Smooth muscle cell of the coronary artery (primary cell): ENCODE results near the gene TEX54. TPM values are rescaled to one million over a fixed set of nuclear protein-coding genes. Genes with fewer than 3 reads are reported as not detected.

ENCODE experiments used
- total RNA-seq: library from RNA; depleted of rRNA; stranded (reverse); fragments of >200 nt; gene quantifications from 2 replicates; pipeline ENCODE4 v1.2.3, GENCODE V29; 2014; ENCODE audit warnings: low replicate concordance

Gene TEX54
- total RNA-seq, result not detected in 2 replicates

DNA sequence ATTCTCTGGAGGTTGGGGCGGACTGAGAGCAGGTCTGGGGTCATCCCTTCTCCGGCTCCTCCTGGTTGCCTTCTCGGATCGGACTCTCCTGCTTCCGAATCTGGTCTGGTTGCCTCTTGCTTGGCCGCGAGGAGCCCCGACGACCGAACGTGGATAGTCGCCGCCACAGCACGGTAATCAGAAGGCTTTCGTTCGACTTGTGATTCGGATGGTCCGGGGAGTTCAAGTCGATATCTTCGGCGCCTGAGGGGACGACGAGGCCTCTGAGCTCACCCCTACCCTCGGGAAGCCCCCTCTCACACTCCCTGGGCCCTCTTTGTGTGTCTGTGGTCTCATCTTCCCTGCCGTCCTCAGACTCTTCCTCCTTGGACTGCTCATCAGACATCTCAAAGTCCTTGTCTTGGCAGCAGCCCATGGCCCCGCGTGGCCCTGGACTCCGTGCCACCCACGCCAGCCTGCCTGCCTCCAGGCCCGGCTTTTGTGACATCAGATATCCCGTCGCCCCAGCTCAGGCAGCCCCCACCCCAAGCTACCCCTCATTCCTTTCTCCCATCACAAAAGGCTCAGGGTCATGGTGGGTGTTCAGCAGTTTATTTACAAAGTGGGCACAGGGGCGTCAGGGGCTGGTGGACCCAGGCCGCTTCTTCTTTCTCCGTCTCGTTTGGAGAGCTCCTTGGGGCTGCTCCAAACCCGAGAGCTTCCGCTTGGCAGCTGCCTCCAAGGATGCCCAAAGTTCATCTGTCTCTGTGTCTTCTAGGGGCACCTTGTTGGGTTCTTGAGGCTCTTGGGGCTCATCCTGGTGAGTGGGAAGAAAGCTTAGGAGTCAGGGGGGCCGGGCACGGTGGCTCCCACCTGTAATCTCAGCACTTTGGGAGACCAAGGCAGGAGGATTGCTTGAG is at the start of gene TEX54:
Gene TEX54 (minus strand): TSS at position 506 of the 899 bp plus-strand sequence.

DNA sequence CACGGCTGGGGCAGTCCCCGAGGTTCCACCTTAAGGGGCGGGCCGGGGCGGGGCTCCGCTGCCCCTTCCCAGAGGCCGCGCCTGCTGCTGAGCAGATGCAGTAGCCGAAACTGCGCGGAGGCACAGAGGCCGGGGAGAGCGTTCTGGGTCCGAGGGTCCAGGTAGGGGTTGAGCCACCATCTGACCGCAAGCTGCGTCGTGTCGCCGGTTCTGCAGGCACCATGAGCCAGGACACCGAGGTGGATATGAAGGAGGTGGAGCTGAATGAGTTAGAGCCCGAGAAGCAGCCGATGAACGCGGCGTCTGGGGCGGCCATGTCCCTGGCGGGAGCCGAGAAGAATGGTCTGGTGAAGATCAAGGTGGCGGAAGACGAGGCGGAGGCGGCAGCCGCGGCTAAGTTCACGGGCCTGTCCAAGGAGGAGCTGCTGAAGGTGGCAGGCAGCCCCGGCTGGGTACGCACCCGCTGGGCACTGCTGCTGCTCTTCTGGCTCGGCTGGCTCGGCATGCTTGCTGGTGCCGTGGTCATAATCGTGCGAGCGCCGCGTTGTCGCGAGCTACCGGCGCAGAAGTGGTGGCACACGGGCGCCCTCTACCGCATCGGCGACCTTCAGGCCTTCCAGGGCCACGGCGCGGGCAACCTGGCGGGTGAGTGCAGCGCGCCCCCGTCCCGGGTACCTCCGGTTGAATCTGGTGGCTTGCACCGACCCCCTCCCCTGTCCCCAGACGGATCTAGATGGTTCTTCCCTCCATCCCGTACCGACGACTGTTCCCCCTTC is 48.4 kb upstream of the TEX54 start, which contains the start of gene SLC3A2:
Gene SLC3A2 (plus strand): TSS at position 94 of the 776 bp plus-strand sequence. CDS start 128 bp downstream, at position 222.

GRCh38 chr11:62839050-62839945 is 6.7 kb upstream of the TEX54 start, which contains the start of gene WDR74:
WDR74 (minus strand) TSS chr11:62839590; CDS start chr11:62839570, 20 bp downstream.

DNA sequence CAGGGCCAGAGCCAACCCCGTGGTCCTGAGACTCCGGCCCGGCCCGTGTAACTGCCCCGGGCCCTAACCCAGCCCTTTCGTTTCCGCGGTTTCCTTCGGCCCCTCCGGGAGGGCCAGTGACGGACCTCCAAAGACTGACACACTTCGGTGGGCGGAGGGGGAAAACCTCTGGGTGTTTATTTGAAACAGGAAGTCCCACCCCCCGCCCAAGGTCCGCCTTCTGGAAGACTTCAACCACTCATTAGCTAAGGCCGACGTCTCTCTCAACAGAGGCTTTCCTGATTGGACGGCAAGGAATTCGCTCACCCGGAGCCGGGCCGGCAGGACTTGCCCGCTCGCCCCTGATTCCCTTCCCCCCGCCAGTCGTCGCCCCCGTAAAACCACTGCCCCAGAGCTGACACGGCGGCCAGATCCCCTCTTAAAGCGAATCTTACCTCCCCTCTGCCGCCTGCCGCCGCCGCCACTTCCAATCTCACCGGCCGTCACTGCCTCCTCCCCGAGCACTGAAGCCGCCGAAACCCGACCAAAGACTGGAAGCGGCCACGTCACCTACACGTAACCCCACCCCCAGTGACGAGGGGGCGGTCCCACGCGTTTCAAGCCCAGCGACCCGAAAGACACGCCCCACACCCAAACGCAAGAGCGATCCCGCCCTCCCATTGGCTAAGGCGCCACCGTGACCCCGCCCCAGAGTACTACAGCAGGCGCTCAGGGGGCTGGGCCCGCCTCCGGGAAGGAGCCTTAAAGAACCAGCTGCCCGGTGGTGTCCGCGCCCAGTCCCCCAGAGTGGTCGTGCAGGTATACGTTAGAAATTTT is 913 bp downstream of the TEX54 start, which contains the start of gene STX5:
Gene STX5 (minus strand): TSS at position 532 of the 816 bp plus-strand sequence. CDS start 808 bp downstream, outside the sequence.

DNA sequence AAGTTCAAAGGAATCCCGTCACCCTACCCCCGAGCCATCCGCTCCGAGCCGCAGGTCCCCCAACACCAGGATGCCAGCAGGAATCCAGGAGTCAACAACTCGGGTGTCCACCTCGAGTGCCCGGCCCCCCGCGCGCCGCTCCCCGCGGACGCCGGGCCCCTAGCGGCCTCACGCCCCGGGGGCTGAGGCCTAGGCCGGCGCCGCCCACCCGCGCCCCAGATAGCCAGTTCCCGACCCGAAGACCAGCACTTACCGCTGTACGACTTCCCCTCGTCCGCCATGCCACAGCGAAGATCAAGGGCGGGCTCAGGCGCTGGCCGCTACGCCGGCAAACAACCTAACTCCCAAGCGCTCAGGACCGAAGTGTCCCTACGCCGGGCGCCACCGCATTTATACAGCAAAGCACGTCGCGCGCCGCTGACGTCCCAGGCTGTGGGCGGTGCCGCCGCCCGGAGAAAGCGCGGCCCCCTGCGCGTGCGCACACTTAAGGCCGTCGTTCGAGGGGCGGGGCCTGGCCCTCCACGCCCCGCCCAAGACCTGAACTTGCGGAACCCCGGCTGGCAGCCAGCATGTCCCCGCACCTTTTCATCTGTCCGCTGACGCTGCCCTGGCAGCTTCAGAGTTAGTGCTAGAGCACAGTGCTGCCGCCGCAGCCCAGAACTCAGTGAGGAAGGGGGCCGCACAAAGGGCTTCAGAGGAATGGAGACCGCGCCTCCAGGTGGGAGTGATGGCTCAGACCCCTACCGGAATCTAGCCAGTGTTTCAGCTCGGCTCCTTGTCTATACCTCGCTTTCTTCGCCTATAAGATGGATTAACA is 27.4 kb downstream of the TEX54 start, which contains the start of gene NXF1:
Gene NXF1 (minus strand): TSS at position 365 of the 817 bp plus-strand sequence. CDS start 84 bp downstream, at position 281.

DNA sequence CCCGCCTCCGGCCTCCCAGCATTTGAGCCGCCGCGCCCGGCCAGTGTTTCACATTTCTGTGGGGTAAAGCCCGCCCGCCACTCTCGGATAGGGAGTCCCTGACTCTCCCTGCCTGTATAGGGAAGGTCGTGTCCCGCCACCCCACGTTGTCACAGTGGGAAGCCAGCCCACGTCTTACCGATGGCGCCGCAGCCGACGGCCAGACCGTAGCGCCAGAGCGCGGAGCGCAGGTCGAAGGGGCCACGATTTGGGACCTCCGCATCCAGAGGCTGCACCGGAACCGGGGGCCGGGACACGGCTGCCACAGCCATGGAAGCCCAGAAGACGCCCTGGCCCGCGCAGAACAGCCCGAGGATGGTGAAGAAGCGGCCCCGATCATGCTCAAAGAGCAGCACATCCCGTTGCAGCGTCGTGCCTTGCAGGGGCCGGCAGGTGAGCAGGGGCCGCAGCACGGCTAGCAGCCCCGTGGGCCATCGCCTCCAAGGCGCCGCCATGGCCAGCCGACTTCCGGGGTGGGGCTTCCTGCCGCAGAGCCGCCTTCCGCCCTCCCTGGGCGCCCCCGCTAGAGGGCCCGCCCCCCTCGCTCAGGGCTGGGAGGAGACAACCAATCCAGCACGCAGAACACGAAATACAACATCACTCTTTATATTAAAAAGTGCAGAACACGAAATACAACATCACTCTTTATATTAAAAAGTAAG is 41.0 kb downstream of the TEX54 start, which contains the start of gene TMEM223:
Gene TMEM223 (minus strand): TSS at position 506 of the 701 bp plus-strand sequence. CDS start 12 bp downstream, at position 494.

GRCh38 chr11:62787005-62787759 is 45.5 kb downstream of the TEX54 start, which contains the start of gene TMEM179B:
TMEM179B (plus strand) TSS chr11:62787402; CDS start chr11:62787432, 30 bp downstream.

Other genes with a start within 250 kb of the TEX54 start
- 5.4 and 6.5 TPM in 2 replicates for gene TUT1, start 241.3 kb downstream of the TEX54 start, total RNA-seq
- 79.0 and 124 TPM in 2 replicates for gene MTA2, start 231.0 kb downstream of the TEX54 start, total RNA-seq
- gene EML3, start 220.1 kb downstream of the TEX54 start, total RNA-seq, result 10.3 and 20.2 TPM in 2 replicates
- 6.7 and 8.4 TPM in 2 replicates for gene ROM1, start 219.6 kb downstream of the TEX54 start, total RNA-seq
- 17.2 and 20.3 TPM in 2 replicates for gene B3GAT3, start 210.9 kb downstream of the TEX54 start, total RNA-seq
- 211 and 260 TPM in 2 replicates for gene GANAB, start 186.2 kb downstream of the TEX54 start, total RNA-seq
- 12.4 and 15.0 TPM in 2 replicates for gene INTS5, start 179.5 kb downstream of the TEX54 start, total RNA-seq
- 7.3 and 54.1 TPM in 2 replicates for gene C11orf98, start 167.6 kb downstream of the TEX54 start, total RNA-seq
- 7.4 TPM in 2 replicates for gene CSKMT, start 167.5 kb downstream of the TEX54 start, total RNA-seq
- 12.1 and 14.4 TPM in 2 replicates for gene UQCC3, start 161.2 kb downstream of the TEX54 start, total RNA-seq
- 0.82 and 2.4 TPM in 2 replicates for gene LBHD1, start 160.6 kb downstream of the TEX54 start, total RNA-seq
- gene UBXN1, start 153.8 kb downstream of the TEX54 start, total RNA-seq, result 154 and 462 TPM in 2 replicates
- 0.45 and 17.7 TPM in 2 replicates for gene LRRN4CL, start 143.3 kb downstream of the TEX54 start, total RNA-seq
- 34.7 and 65.3 TPM in 2 replicates for gene BSCL2, start 125.4 kb downstream of the TEX54 start, total RNA-seq
- gene GNG3, start 125.2 kb downstream of the TEX54 start, total RNA-seq, result not detected in 2 replicates
- gene HNRNPUL2, start 105.4 kb downstream of the TEX54 start, total RNA-seq, result 7.5 and 8.9 TPM in 2 replicates
- 33.1 and 39.7 TPM in 2 replicates for gene TTC9C, start 104.4 kb downstream of the TEX54 start, total RNA-seq
- 8.0 and 9.4 TPM in 2 replicates for gene ZBTB3, start 78.7 kb downstream of the TEX54 start, total RNA-seq
- gene POLR2G, start 71.3 kb downstream of the TEX54 start, total RNA-seq, result 93.8 and 114 TPM in 2 replicates
- gene TAF6L, start 61.4 kb downstream of the TEX54 start, total RNA-seq, result 13.2 and 27.4 TPM in 2 replicates
- 19.2 and 22.9 TPM in 2 replicates for gene TMEM179B, start 45.4 kb downstream of the TEX54 start, total RNA-seq
- 4.6 and 14.6 TPM in 2 replicates for gene TMEM223, start 40.8 kb downstream of the TEX54 start, total RNA-seq
- gene NXF1, start 27.4 kb downstream of the TEX54 start, total RNA-seq, result 12.1 and 24.9 TPM in 2 replicates
- gene STX5, start 790 bp downstream of the TEX54 start, total RNA-seq, result 45.7 and 50.7 TPM in 2 replicates
- 57.8 and 63.7 TPM in 2 replicates for gene WDR74, start 6.7 kb upstream of the TEX54 start, total RNA-seq
- gene SLC3A2, start 48.1 kb upstream of the TEX54 start, total RNA-seq, result 226 and 293 TPM in 2 replicates
- gene CHRM1, start 88.5 kb upstream of the TEX54 start, total RNA-seq, result not detected in 2 replicates
- gene SLC22A6, start 152.1 kb upstream of the TEX54 start, total RNA-seq, result not detected in 2 replicates
- gene SLC22A8, start 183.0 kb upstream of the TEX54 start, total RNA-seq, result not detected in 2 replicates